ENCODE measurements around the gene FBXO48.

Gene FBXO48

DNA sequence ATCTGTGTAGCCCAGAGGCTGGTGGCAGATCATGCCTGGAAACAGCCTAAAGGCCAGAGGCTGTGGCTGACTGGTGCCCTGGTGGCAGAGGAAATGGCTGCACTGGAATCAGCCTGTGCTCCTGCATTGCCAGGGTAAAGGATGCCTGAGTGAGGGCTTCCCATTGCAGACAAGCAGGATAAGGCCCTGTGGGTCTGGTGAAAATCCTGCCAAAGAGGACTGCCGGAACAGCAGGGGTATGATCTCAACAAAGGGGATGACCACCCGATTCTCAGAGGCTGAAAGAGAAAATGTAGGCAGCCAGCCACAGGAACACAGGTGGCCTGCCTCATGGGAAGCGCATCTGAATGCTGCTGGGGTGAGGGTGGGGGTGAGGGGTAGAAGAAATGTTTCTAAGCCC is 48.2 kb downstream of the FBXO48 start:
- no peaks in the 10 kb centered on the region for H3K9me3 ChIP-seq
- no peaks in the 10 kb centered on the region for H3K27me3 ChIP-seq
- H3K4me3 ChIP-seq (ENCODE audit: low read depth in 1 of 2, low read length in 1 of 2), result no peak overlapping the region
- TF ChIP-seq, protein P1, sequence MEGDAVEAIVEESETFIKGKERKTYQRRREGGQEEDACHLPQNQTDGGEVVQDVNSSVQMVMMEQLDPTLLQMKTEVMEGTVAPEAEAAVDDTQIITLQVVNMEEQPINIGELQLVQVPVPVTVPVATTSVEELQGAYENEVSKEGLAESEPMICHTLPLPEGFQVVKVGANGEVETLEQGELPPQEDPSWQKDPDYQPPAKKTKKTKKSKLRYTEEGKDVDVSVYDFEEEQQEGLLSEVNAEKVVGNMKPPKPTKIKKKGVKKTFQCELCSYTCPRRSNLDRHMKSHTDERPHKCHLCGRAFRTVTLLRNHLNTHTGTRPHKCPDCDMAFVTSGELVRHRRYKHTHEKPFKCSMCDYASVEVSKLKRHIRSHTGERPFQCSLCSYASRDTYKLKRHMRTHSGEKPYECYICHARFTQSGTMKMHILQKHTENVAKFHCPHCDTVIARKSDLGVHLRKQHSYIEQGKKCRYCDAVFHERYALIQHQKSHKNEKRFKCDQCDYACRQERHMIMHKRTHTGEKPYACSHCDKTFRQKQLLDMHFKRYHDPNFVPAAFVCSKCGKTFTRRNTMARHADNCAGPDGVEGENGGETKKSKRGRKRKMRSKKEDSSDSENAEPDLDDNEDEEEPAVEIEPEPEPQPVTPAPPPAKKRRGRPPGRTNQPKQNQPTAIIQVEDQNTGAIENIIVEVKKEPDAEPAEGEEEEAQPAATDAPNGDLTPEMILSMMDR (IDR thresholded peaks at IDR 0.05), result no peak
- no peak overlapping the region for H3K27ac ChIP-seq
- H3K36me3 ChIP-seq, result no peaks in the 10 kb centered on the region
- H3K4me1 ChIP-seq (ENCODE audit: control insufficient read depth in 1 of 2, insufficient read depth in 1 of 2, low read depth in 1 of 2, low read length in 1 of 2), result peaks cover 10 to 33% of the 10 kb centered on the region in 2 experiments

GRCh38 chr2:68418419-68418818 is 48.7 kb downstream of the FBXO48 start:
- peaks cover 5 to 28% of the 10 kb centered on the region in 2 experiments for H3K4me1 ChIP-seq (ENCODE audit: control insufficient read depth in 1 of 2, insufficient read depth in 1 of 2, low read depth in 1 of 2, low read length in 1 of 2)
- H3K36me3 ChIP-seq, result no peaks in the 10 kb centered on the region
- TF ChIP-seq, protein P1 (IDR thresholded peaks at IDR 0.05), result no peak
- H3K27me3 ChIP-seq, result no peaks in the 10 kb centered on the region
- H3K4me3 ChIP-seq (ENCODE audit: low read depth in 1 of 2, low read length in 1 of 2), result no peak overlapping the region
- no peak overlapping the region for H3K27ac ChIP-seq
- no peaks in the 10 kb centered on the region for H3K9me3 ChIP-seq

- Histone ChIP-seq H3K4me1 (ENCODE audit: control insufficient read depth in 1 of 2, insufficient read depth in 1 of 2, low read depth in 1 of 2, low read length in 1 of 2) (peaks cover under 1 to 23% of the 10 kb centered on the region in 2 experiments), H3K27ac (peak overlapping the region; percentile 43), H3K9me3 (no peaks in the 10 kb centered on the region), H3K36me3 (no peaks in the 10 kb centered on the region), H3K27me3 (no peaks in the 10 kb centered on the region), H3K4me3 (ENCODE audit: low read depth in 1 of 2, low read length in 1 of 2) (no peak overlapping the region)
- TF ChIP-seq, protein P1 (IDR thresholded peaks at IDR 0.05), result no peak
Observed at GRCh38 chr2:68417926-68418325, 49.2 kb downstream of the FBXO48 start.

- Histone ChIP-seq H3K36me3 (no peaks in the 10 kb centered on the region), H3K4me1 (ENCODE audit: control insufficient read depth in 1 of 2, insufficient read depth in 1 of 2, low read depth in 1 of 2, low read length in 1 of 2) (peaks cover 16 to 35% of the 10 kb centered on the region in 2 experiments), H3K27ac (no peak overlapping the region), H3K27me3 (no peaks in the 10 kb centered on the region), H3K4me3 (ENCODE audit: low read depth in 1 of 2, low read length in 1 of 2) (no peak overlapping the region), H3K9me3 (no peaks in the 10 kb centered on the region)
- TF ChIP-seq, protein P1 (IDR thresholded peaks at IDR 0.05), result no peak
Observed at GRCh38 chr2:68416081-68416675, 50.9 kb downstream of the FBXO48 start.

GRCh38 chr2:68415521-68415920 is 51.6 kb downstream of the FBXO48 start:
- Histone ChIP-seq H3K4me1 (ENCODE audit: control insufficient read depth in 1 of 2, insufficient read depth in 1 of 2, low read depth in 1 of 2, low read length in 1 of 2) (peaks cover 17 to 39% of the 10 kb centered on the region in 2 experiments), H3K36me3 (no peaks in the 10 kb centered on the region), H3K27me3 (no peaks in the 10 kb centered on the region), H3K9me3 (no peaks in the 10 kb centered on the region), H3K4me3 (ENCODE audit: low read depth in 1 of 2, low read length in 1 of 2) (no peak overlapping the region), H3K27ac (no peak overlapping the region)
- TF ChIP-seq, protein P1 (IDR thresholded peaks at IDR 0.05), result no peak
